Epithelial cell of proximal tubule (primary cell): ENCODE measurements around the gene IRS2. TPM values are rescaled to one million over a fixed set of nuclear protein-coding genes. Genes with fewer than 3 reads are reported as not detected.

Source experiments
- DNase-seq: peaks from one replicate; pipeline ENCODE4 v3.0.0-alpha.2; 2011; ENCODE audit warnings: low read depth
- H3K4me3 ChIP-seq: 2 replicates; pipeline ENCODE4 v1.5.1; 2011; ENCODE audit warnings: low read depth, mild to moderate bottlenecking, low read length
- total RNA-seq: library from RNA; depleted of rRNA; stranded (reverse); fragments of >200 nt; gene quantifications from 2 replicates; pipeline ENCODE4 v1.2.3, GENCODE V29; 2015
- TF ChIP-seq, protein P1 (sequence below): conservative IDR thresholded peaks from 2 replicates; pipeline ENCODE4 v1.5.1; 2012; ENCODE audit warnings: low read depth, mild to moderate bottlenecking, low read length

The IRS2 gene
- total RNA-seq, 1 donor from 2014 or later: 14.0 TPM

DNA sequence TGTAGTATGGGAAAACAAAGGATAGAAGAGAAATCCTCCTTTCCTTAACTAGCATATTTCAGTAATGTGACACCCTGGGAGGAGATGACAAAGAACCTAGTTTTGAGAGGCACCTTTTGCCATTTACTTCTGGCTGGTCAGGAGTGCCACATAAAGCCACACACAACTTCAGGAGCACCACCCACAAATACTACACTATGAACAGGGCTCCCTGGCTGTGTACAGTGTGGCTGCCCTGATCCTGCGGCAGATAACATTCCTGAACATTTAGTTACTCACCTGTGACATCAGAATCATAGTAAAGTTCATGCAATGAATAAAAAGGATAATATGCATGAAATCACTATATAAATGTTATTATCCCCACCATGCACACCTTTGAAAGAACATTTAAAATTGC is 17.4 kb upstream of the IRS2 start:
- H3K4me3 ChIP-seq: no peak overlapping the region
- TF ChIP-seq, protein P1, sequence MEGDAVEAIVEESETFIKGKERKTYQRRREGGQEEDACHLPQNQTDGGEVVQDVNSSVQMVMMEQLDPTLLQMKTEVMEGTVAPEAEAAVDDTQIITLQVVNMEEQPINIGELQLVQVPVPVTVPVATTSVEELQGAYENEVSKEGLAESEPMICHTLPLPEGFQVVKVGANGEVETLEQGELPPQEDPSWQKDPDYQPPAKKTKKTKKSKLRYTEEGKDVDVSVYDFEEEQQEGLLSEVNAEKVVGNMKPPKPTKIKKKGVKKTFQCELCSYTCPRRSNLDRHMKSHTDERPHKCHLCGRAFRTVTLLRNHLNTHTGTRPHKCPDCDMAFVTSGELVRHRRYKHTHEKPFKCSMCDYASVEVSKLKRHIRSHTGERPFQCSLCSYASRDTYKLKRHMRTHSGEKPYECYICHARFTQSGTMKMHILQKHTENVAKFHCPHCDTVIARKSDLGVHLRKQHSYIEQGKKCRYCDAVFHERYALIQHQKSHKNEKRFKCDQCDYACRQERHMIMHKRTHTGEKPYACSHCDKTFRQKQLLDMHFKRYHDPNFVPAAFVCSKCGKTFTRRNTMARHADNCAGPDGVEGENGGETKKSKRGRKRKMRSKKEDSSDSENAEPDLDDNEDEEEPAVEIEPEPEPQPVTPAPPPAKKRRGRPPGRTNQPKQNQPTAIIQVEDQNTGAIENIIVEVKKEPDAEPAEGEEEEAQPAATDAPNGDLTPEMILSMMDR: no peak
- DNase-seq: no peak

DNA sequence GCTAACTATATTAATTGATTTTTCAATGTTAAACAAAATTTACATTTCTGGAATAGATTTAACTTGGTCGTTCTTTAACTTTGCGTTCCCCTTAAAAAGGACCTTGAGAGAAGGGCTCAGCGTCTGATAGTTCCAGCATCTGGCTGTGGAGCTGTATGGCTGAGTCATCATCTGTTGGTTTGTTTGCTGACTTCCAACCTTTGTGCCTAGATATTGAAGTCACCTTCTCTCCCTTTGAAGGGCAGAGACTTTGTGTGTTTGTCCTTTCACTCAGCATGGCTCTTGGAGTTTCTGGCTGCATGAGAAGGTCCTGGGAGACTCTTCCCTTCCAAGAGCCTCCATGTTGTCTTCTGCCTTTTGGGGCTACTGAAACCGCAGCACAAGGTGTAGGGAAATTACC is 16.6 kb upstream of the IRS2 start:
- no peak for DNase-seq
- TF ChIP-seq, protein P1: no peak
- no peak overlapping the region for H3K4me3 ChIP-seq

DNA sequence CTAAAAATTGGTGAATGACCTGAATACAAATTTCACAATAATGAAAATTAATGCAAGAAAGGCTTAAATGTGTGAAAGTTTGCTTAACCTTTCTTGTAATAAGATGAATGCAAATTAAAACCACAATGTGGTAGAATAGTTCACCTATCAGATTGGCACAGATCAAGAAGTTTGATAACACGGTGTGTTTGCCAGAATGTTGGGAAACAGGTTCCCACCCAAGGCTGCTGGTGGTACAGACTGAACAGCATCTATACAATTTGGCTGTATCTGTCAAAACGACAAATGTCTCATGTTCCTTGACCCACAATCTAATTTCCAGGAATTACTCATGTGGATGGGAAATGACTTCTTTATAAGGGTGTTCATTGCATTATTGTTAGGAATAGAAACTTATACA is 8.6 kb upstream of the IRS2 start:
- DNase-seq: no peak
- TF ChIP-seq, protein P1: no peak
- no peak overlapping the region for H3K4me3 ChIP-seq

DNA sequence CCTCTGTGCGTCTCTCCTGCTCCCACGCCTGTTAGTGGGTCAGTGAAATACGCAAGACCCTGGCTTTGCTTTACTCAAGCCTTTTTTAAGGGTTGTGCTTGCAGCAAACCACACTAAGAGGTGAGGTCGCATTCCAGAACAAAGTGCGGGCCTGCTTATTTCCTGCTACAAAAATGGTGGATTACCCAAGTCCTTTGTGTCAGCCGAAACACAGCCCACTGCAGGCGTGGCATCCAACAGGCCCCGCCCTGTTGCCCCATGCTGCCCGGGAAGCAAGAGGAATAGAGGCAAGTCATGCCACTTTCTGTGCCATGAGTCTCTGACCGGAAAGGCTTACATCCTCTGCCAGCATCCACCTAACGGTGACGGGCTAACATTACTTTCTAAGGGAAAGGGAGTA is 7.7 kb upstream of the IRS2 start:
- TF ChIP-seq, protein P1: no peak
- H3K4me3 ChIP-seq: no peak overlapping the region
- DNase-seq: no peak

DNA sequence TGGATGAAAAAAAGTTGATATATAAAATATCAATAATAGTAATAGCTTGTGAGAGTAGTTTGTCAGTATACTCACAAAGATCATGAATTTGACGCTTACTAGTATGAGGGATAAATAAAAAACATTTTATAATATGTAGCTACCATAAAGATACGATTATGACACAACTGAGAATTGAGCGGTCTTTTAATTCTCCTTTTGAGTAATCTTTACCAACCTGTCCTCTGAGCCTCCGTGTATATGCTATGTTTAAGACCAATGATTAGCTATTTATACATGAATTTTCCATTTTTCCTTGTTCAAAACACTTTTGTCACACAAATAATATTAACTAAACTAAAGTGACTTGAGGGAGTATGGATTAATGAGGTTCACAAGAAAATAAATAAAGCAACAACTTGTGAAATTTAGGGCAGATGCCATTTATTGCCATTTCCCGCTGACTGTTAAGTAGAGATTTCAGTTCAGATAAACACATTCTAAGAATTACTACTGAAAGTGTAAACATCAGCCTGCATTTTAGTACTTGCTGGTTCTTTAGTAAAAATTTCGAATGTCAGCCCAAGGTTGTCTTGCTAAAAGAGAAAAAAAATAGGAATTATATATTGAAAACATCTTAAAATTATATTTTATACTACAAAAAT is 6.2 kb upstream of the IRS2 start:
- H3K4me3 ChIP-seq: no peak overlapping the region
- no peak for DNase-seq
- TF ChIP-seq, protein P1: no peak

DNA sequence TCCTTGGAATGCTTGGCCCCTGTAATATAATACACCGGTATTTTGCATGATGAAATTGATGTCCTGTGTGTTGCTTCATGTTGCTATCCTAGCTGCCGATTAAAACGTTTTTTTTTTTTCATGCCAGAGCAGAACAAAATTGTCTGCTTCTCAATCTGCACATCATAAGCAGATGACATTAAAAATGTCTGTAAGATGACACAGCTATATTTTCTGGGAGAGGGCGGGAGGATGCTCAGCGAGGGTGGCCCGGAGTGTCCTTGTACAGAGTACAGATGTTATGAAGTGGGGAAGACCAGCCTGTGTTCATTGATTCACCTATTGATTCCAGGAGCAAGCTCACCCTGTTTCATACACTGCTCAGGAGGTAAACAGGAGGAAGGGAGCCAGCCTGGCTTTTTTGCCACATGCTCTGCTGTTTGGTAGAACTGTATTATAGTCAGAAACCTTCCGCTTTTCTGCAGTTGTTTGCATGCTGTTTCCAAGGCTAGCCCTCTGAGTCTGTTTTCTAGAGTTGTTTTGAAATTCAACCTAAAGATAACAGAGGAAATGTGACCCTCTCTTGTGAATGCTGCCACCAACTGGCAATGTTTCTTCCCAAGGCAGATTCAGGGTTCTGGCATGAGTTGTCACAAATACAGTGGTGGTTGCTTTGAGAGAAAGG is 4.7 kb upstream of the IRS2 start:
- TF ChIP-seq, protein P1: peak; percentile 65
- no peak for DNase-seq

DNA sequence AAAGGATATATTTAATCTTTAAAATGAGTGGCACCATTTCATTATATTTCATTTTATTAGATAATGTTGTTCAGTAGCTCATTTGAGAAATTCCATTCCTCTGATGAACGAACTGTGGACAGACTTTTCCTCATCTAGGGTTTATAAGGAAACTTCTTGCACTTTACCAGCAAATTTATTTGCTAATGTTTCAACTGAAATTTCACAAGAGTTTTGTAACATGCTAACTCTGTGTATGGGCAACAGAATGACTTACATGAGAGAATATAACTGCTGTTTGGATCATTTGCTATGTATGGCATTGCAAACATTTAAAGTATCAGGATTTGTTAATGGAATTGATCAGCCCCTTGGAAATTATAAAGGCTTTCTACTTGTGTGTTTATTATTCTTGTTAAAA is 3.7 kb upstream of the IRS2 start:
- no peak for DNase-seq
- TF ChIP-seq, protein P1: no peak
- no peak overlapping the region for H3K4me3 ChIP-seq

More for the DNA sequence above, 4.7 kb upstream of the IRS2 start:
- no peak overlapping the region for H3K4me3 ChIP-seq
